Stomach (tissue), 4 donors: ENCODE results near the gene DDR1.
"Not testable (repeated sequence)": the region's sequence is repeated elsewhere in the genome, so short reads cannot be mapped to it uniquely, and the experiment has no call there.

Experiments used
- CTCF ChIP-seq, 7 experiments: fragments of 450-650 bp in 4 of 7; fragments of 200-600 bp in 3 of 7; sonication (generic) in 3 of 7; IDR thresholded peaks; one replicate each; pipeline ENCODE4 v1.5.1; 2016 to 2019; ENCODE audit warnings: antibody characterized with exemption in 7 of 7, control low read depth in 2 of 7, mild to moderate bottlenecking in 1 of 7
- EP300 ChIP-seq: sonication (generic); formaldehyde crosslinking; IDR thresholded peaks from one replicate; pipeline ENCODE4 v1.6.1; 2017; ENCODE audit warnings: antibody characterized with exemption
- POLR2A ChIP-seq, 4 donors: fragments of 450-650 bp; IDR thresholded peaks; one replicate each; pipeline ENCODE4 v1.6.1; 2016; ENCODE audit warnings: antibody characterized with exemption in 4 of 4, control low read depth in 2 of 4, mild to moderate bottlenecking in 1 of 4, moderate library complexity in 1 of 4

- TF ChIP-seq POLR2A (IDR thresholded peaks at IDR 0.05); CTCF (IDR thresholded peaks at IDR 0.05); EP300: not testable (repeated sequence)
These were observed 42.8 kb downstream of the DDR1 start for GRCh38 chr6:30927080-30927479.
